HEK293 (cell line): Measurements from ENCODE around the gene CCDC142.
A peak's percentile ranks its signal among the peaks of the same experiment; 100 is the strongest.

Experiments
- KLF1 ChIP-seq: fragments of 450-650 bp; formaldehyde crosslinking; IDR thresholded peaks from 2 replicates; pipeline ENCODE4 v1.5.1; 2016; ENCODE audit warnings: missing biosample characterization, missing genetic modification characterization
- KLF16 ChIP-seq: fragments of 450-650 bp; formaldehyde crosslinking; IDR thresholded peaks from 2 replicates; pipeline ENCODE4 v1.5.1; 2017; ENCODE audit warnings: missing biosample characterization, missing genetic modification characterization
- MYNN ChIP-seq: fragments of 450-650 bp; formaldehyde crosslinking; IDR thresholded peaks from 2 replicates; pipeline ENCODE4 v1.5.1; 2016; ENCODE audit warnings: missing biosample characterization, missing genetic modification characterization, borderline replicate concordance
- PATZ1 ChIP-seq: fragments of 450-650 bp; formaldehyde crosslinking; IDR thresholded peaks from 2 replicates; pipeline ENCODE4 v1.5.1; 2016; ENCODE audit warnings: missing biosample characterization, missing genetic modification characterization
- SCRT2 ChIP-seq: fragments of 450-650 bp; formaldehyde crosslinking; IDR thresholded peaks from 2 replicates; pipeline ENCODE4 v1.5.1; 2016; ENCODE audit warnings: missing biosample characterization, missing genetic modification characterization
- SP2 ChIP-seq: fragments of 450-650 bp; formaldehyde crosslinking; IDR thresholded peaks from 2 replicates; pipeline ENCODE4 v1.5.1; 2016; ENCODE audit warnings: missing biosample characterization, missing genetic modification characterization
- TCF7L2 ChIP-seq: IDR thresholded peaks from 2 replicates; pipeline ENCODE4 v1.6.1; 2011; ENCODE audit warnings: low read depth, mild to moderate bottlenecking, inconsistent platforms, low read length, moderate library complexity, borderline replicate concordance
- TRIM28 ChIP-seq: IDR thresholded peaks from 2 replicates; pipeline ENCODE4 v1.6.1; 2011; ENCODE audit warnings: low read length, control low read depth, borderline replicate concordance
- YY2 ChIP-seq: fragments of 450-650 bp; formaldehyde crosslinking; IDR thresholded peaks from 2 replicates; pipeline ENCODE4 v1.5.1; 2016; ENCODE audit warnings: missing biosample characterization, missing genetic modification characterization
- ZBTB17 ChIP-seq: fragments of 450-650 bp; formaldehyde crosslinking; IDR thresholded peaks from 2 replicates; pipeline ENCODE4 v1.5.1; 2016; ENCODE audit warnings: missing biosample characterization, missing genetic modification characterization
- ZBTB7A ChIP-seq: fragments of 450-650 bp; formaldehyde crosslinking; IDR thresholded peaks from 2 replicates; pipeline ENCODE4 v1.5.1; 2016; ENCODE audit warnings: low read depth, missing biosample characterization, missing genetic modification characterization
- ZNF169 ChIP-seq: fragments of 450-650 bp; formaldehyde crosslinking; IDR thresholded peaks from 2 replicates; pipeline ENCODE4 v1.5.1; 2016; ENCODE audit warnings: missing biosample characterization, missing genetic modification characterization
- ZNF211 ChIP-seq: fragments of 450-650 bp; formaldehyde crosslinking; IDR thresholded peaks from 2 replicates; pipeline ENCODE4 v1.5.1; 2016; ENCODE audit warnings: low read depth, missing biosample characterization, missing genetic modification characterization
- ZNF23 ChIP-seq: fragments of 450-650 bp; formaldehyde crosslinking; IDR thresholded peaks from 2 replicates; pipeline ENCODE4 v1.5.1; 2016; ENCODE audit warnings: missing biosample characterization, missing genetic modification characterization, borderline replicate concordance
- ZNF292 ChIP-seq: fragments of 450-650 bp; formaldehyde crosslinking; IDR thresholded peaks from 2 replicates; pipeline ENCODE4 v1.5.1; 2016; ENCODE audit warnings: low read depth, missing biosample characterization, missing genetic modification characterization, borderline replicate concordance
- ZNF324 ChIP-seq: fragments of 450-650 bp; formaldehyde crosslinking; IDR thresholded peaks from 2 replicates; pipeline ENCODE4 v1.5.1; 2016; ENCODE audit warnings: missing biosample characterization, missing genetic modification characterization
- ZNF335 ChIP-seq: fragments of 450-650 bp; formaldehyde crosslinking; conservative IDR thresholded peaks from 2 replicates; pipeline ENCODE4 v1.5.1; 2016; ENCODE audit warnings: missing biosample characterization, missing genetic modification characterization
- ZNF37A ChIP-seq: fragments of 450-650 bp; IDR thresholded peaks from 2 replicates; pipeline ENCODE4 v1.5.1; 2018; ENCODE audit warnings: missing biosample characterization, missing genetic modification characterization
- ZNF488 ChIP-seq: fragments of 450-650 bp; formaldehyde crosslinking; IDR thresholded peaks from 2 replicates; pipeline ENCODE4 v1.5.1; 2016; ENCODE audit warnings: missing biosample characterization, missing genetic modification characterization
- ZNF530 ChIP-seq: fragments of 450-650 bp; formaldehyde crosslinking; IDR thresholded peaks from 2 replicates; pipeline ENCODE4 v1.5.1; 2016; ENCODE audit warnings: low read depth, missing biosample characterization, missing genetic modification characterization
- ZNF558 ChIP-seq: fragments of 450-650 bp; formaldehyde crosslinking; IDR thresholded peaks from 2 replicates; pipeline ENCODE4 v1.5.1; 2016; ENCODE audit warnings: missing biosample characterization, missing genetic modification characterization
- ZNF596 ChIP-seq: fragments of 450-650 bp; IDR thresholded peaks from 2 replicates; pipeline ENCODE4 v1.5.0; 2018; ENCODE audit warnings: missing biosample characterization, mild to moderate bottlenecking, missing genetic modification characterization, moderate library complexity
- ZNF600 ChIP-seq: fragments of 450-650 bp; formaldehyde crosslinking; IDR thresholded peaks from 2 replicates; pipeline ENCODE4 v1.5.1; 2016; ENCODE audit warnings: missing biosample characterization, missing genetic modification characterization
- ZNF624 ChIP-seq: fragments of 450-650 bp; formaldehyde crosslinking; IDR thresholded peaks from 2 replicates; pipeline ENCODE4 v1.5.1; 2017; ENCODE audit warnings: missing biosample characterization, missing genetic modification characterization
- ZNF645 ChIP-seq: fragments of 450-650 bp; formaldehyde crosslinking; IDR thresholded peaks from 2 replicates; pipeline ENCODE4; 2016; ENCODE audit warnings: missing biosample characterization, missing genetic modification characterization
- ZNF664 ChIP-seq: fragments of 450-650 bp; formaldehyde crosslinking; IDR thresholded peaks from 2 replicates; pipeline ENCODE4 v1.5.1; 2016; ENCODE audit warnings: missing biosample characterization, missing genetic modification characterization
- ZNF704 ChIP-seq: fragments of 450-650 bp; formaldehyde crosslinking; IDR thresholded peaks from 2 replicates; pipeline ENCODE4 v1.5.1; 2016; ENCODE audit warnings: missing biosample characterization, missing genetic modification characterization
- ZNF707 ChIP-seq: fragments of 450-650 bp; formaldehyde crosslinking; IDR thresholded peaks from 2 replicates; pipeline ENCODE4 v1.5.1; 2016; ENCODE audit warnings: missing biosample characterization, missing genetic modification characterization
- ZNF776 ChIP-seq: fragments of 450-650 bp; formaldehyde crosslinking; IDR thresholded peaks from 2 replicates; pipeline ENCODE4 v1.5.0; 2017; ENCODE audit warnings: missing biosample characterization, missing genetic modification characterization, borderline replicate concordance
- ZNF792 ChIP-seq: fragments of 450-650 bp; formaldehyde crosslinking; IDR thresholded peaks from 2 replicates; pipeline ENCODE4 v1.5.1; 2016; ENCODE audit warnings: missing biosample characterization, missing genetic modification characterization
- TF ChIP-seq, protein P1 (sequence below): fragments of 450-650 bp; formaldehyde crosslinking; IDR thresholded peaks from 2 replicates; pipeline ENCODE4 v1.5.0; 2017; ENCODE audit warnings: missing biosample characterization, missing genetic modification characterization, borderline replicate concordance
- TF ChIP-seq, protein P2 (sequence below): fragments of 450-650 bp; formaldehyde crosslinking; IDR thresholded peaks from 2 replicates; pipeline ENCODE4 v1.5.1; 2016; ENCODE audit warnings: missing biosample characterization, missing genetic modification characterization

CCDC142 gene

DNA sequence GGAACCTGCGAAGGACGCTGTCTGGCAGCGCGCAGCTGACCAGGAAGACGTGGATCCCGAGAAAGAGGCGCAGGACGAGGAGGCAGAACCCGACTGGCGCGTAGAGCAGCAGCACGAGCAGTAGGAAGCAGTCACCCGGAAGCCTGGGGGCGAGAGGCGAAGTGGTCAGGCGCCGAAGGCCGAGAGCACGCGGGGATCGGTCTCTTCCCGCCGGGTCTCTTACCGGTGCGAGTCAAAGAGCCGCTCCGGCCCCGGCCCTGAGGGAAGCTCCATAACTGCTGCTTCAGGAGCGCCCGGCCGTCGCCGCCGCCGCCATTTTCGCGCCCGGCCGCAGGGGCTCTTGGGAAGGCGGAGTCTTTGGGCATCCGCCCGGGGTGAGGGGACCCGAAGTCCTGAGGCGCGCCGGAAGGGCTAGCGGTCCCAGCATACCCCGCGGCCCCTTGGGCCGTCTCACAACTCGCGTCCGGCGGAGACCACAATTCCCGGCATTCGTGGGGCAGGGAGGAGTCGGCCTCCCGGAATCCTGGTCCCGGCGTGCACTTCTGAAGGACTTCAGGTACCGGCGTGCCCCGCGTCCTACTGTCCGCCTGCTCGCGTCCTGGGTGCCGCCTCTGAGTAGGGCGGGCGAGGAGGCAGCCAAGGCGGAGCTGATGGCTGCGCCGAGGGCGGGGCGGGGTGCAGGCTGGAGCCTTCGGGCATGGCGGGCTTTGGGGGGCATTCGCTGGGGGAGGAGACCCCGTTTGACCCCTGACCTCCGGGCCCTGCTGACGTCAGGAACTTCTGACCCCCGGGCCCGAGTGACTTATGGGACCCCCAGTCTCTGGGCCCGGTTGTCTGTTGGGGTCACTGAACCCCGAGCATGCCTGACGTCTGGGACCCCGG, 46.8 kb upstream of the CCDC142 start, which contains the start of the genes AUP1 and HTRA2 (continued):
- TF ChIP-seq ZNF324 (tag by site-specific recombination): peak; percentile 53; the same call in 1 of the 2 replicates
- no peak for TF ChIP-seq ZNF624
- TF ChIP-seq ZNF707 (tag by site-specific recombination): no peak
- TF ChIP-seq ZBTB7A (tag by site-specific recombination): peak; percentile 87
- TF ChIP-seq ZNF596 (tag by site-specific recombination): no peak
- 0 out of 2 replicates have a peak, but pooled peaks have one; percentile 36 for TF ChIP-seq KLF16 (tag by site-specific recombination)
- TF ChIP-seq ZNF664: no peak
- TF ChIP-seq ZNF776: no peak
- TF ChIP-seq ZNF23 (tag by site-specific recombination): no peak
- peak; percentile 88 for TF ChIP-seq ZNF600 (tag by site-specific recombination)
- peak; percentile 61 for TF ChIP-seq PATZ1 (tag by site-specific recombination)
- TF ChIP-seq TRIM28: no peak
- TF ChIP-seq ZNF792 (tag by site-specific recombination): no peak
- TF ChIP-seq MYNN (tag by site-specific recombination): no peak
- TF ChIP-seq ZNF704 (tag by site-specific recombination): no peak
- no peak for TF ChIP-seq ZNF37A (tag by site-specific recombination)
- no peak for TF ChIP-seq ZNF530
- TF ChIP-seq ZBTB17: peak; percentile 88
- no peak for TF ChIP-seq ZNF558 (tag by site-specific recombination)
- no peak for TF ChIP-seq ZNF292
- peak; percentile 88 for TF ChIP-seq ZNF335 (tag by site-specific recombination)
- peak; percentile 77 for TF ChIP-seq SCRT2 (tag by site-specific recombination)
- TF ChIP-seq, protein P1, sequence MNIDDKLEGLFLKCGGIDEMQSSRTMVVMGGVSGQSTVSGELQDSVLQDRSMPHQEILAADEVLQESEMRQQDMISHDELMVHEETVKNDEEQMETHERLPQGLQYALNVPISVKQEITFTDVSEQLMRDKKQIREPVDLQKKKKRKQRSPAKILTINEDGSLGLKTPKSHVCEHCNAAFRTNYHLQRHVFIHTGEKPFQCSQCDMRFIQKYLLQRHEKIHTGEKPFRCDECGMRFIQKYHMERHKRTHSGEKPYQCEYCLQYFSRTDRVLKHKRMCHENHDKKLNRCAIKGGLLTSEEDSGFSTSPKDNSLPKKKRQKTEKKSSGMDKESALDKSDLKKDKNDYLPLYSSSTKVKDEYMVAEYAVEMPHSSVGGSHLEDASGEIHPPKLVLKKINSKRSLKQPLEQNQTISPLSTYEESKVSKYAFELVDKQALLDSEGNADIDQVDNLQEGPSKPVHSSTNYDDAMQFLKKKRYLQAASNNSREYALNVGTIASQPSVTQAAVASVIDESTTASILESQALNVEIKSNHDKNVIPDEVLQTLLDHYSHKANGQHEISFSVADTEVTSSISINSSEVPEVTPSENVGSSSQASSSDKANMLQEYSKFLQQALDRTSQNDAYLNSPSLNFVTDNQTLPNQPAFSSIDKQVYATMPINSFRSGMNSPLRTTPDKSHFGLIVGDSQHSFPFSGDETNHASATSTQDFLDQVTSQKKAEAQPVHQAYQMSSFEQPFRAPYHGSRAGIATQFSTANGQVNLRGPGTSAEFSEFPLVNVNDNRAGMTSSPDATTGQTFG (tag by site-specific recombination): no peak
- TF ChIP-seq ZNF169: no peak
- TF ChIP-seq ZNF645 (tag by site-specific recombination): no peak
- TF ChIP-seq ZNF211 (tag by site-specific recombination): no peak
- peak; percentile 77 for TF ChIP-seq YY2 (tag by site-specific recombination)
- TF ChIP-seq SP2 (tag by site-specific recombination): peak; percentile 92
- TF ChIP-seq, protein P2, sequence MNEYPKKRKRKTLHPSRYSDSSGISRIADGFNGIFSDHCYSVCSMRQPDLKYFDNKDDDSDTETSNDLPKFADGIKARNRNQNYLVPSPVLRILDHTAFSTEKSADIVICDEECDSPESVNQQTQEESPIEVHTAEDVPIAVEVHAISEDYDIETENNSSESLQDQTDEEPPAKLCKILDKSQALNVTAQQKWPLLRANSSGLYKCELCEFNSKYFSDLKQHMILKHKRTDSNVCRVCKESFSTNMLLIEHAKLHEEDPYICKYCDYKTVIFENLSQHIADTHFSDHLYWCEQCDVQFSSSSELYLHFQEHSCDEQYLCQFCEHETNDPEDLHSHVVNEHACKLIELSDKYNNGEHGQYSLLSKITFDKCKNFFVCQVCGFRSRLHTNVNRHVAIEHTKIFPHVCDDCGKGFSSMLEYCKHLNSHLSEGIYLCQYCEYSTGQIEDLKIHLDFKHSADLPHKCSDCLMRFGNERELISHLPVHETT (tag by site-specific recombination): no peak
- no peak for TF ChIP-seq ZNF488 (tag by site-specific recombination)
- TF ChIP-seq KLF1 (tag by site-specific recombination): peak; percentile 10; the same call in 1 of the 2 replicates
- TF ChIP-seq TCF7L2: no peak
